Measurements from ENCODE around the gene IGF2BP3.
"Not testable (repeated sequence)": the region's sequence is repeated elsewhere in the genome, so short reads cannot be mapped to it uniquely, and the experiment has no call there.

The IGF2BP3 gene

GRCh38 chr7:23419160-23419559, 51.1 kb downstream of the IGF2BP3 start:
- no peak for DNase-seq

- no peak for DNase-seq
These were observed 52.2 kb downstream of the IGF2BP3 start for GRCh38 chr7:23418046-23418445.

- no peak for DNase-seq
These were observed 55.1 kb downstream of the IGF2BP3 start for GRCh38 chr7:23415198-23415597.

DNA sequence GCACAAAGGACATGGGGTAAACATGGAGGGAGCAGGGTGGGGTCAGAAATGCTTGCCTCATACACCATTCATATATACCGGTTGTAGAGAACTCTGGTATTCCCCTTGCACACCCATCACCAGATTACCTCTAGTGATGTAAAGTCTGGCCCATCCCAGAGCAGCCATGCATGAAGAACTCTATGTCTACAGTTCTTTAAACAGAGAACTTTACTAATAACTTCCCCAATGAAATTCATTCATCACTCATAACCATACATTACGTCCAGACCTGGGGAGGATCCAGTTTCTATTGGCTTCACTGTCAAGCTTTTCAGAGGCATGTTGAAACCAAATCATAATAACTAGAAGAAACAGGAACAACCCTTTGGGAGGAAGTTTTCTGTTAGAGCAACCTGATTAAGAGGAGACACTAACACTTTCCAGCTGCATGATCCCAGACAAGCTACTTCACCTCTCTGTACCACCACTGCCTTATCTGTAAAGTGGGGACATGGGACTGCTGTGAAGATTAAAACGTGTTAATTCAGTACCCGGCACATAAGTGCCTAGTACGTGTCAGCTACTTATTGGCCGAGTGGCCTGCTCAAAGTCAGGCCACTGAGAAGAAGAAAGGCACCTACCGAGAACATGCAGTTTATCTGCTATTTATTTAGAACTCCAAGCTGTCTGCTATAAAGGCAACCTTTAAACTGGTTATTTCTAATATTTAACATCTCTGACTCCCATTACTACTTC, 59.7 kb downstream of the IGF2BP3 start:
- DNase-seq, result peak; percentile 38

DNA sequence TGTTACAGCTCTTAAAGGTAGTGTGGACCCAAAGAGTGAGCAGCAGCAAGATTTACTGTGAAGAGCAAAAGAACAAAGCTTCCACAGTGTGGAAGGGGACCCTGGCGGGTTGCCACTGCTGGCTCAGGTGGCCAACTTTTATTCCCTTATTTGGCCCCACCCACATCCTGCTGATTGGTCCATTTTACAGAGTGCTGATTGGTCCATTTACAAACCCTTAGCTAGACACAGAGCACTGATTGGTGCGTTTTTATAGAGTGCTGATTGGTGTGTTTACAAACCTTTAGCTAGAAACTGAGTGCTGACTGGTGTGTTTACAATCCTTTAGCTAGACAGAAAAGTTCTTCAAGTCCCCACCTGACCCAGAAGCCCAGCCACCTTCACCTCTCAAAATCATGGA, 63.7 kb downstream of the IGF2BP3 start:
- not testable (repeated sequence) for DNase-seq

DNA sequence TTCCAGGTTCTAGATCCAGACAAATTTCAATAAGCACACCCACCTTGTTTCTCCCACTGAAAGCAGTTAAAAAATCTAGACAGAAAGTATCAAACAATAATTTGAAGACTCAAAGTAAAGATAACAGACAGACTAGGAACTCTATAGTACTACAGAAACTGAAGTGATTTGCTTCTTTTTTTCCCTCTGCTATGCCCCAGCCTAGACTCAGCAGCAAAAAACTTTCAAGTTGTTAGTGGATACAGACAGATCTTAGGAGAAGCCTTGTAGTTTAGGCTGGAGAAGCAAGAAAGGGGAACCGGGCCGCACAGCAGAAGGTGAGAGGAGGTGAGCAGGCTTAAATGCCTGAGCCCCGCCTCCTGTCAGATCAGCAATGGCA, 65.1 kb downstream of the IGF2BP3 start:
- no peak for DNase-seq

- no peak for DNase-seq
These were observed 65.6 kb downstream of the IGF2BP3 start for GRCh38 chr7:23404546-23405239.

- no peak for DNase-seq
These were observed 66.3 kb downstream of the IGF2BP3 start for GRCh38 chr7:23403970-23404369.

DNA sequence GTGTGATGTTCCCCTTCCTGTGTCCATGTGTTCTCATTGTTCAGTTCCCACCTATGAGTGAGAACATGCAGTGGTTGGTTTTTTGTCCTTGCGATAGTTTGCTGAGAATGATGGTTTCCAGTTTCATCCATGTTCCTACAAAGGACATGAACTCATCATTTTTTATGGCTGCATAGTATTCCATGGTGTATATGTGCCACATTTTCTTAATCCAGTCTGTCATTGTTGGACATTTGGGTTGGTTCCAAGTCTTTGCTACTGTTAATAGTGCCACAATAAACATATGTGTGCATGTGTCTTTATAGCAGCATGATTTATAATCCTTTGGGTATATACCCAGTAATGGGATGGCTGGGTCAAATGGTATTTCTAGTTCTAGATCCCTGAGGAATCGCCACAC, 72.2 kb downstream of the IGF2BP3 start:
- DNase-seq, result not testable (repeated sequence)

DNA sequence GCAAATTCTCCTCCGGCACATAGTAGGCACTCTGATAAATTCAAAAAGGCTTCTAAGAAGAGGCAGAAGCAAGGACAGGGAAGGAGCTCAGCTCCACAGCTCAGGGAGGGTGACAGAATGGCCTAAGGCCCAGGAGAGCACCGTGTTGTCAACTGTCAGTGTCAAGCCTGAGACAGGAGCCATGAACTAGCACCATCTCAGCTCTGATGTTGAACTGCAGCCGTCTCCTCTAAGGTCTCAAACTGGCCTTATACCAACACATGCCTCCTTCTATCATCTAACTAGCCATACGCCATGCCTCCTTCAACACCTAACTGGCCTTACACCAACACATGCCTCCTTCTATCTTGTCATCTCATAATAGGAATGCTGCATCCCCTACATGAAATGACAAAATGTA, 73.0 kb downstream of the IGF2BP3 start:
- no peak for DNase-seq

GRCh38 chr7:23396222-23397015, 73.9 kb downstream of the IGF2BP3 start:
- no peak for DNase-seq

DNA sequence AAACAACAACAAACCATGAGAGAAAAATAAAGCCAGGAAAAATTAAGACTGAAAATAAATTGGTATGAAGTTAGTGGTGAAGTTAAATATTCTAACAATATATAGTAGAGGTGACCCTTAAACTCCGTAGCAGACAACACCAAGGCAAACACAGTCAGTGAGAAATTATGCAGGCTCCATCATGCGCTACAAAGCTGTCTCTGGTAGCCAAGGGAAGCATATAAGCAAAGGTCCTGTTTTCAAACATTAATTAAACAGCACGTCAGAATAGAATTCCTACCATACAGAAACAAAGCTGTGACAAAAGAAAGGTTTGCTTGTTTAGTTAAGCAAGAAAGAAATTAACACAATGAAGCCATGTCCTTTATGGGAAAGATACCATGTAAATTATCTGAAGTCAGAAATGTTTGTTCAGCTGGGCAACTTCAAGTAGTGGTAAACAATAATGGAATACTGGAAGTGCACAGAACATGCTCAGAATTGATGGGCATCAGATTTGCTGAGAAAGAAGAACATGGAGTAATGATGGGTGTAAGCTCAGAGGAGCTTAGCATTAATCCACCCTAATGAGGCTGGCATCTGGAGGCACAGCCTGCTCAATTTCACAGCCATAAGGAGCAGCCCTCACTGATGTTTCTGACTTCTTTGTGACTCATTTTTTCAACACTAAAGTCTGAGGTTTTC, 75.7 kb downstream of the IGF2BP3 start:
- DNase-seq, result no peak

- DNase-seq, result no peak
These were observed 76.7 kb downstream of the IGF2BP3 start for GRCh38 chr7:23393636-23394035.

GRCh38 chr7:23389701-23390100, 80.6 kb downstream of the IGF2BP3 start:
- DNase-seq, result no peak

DNA sequence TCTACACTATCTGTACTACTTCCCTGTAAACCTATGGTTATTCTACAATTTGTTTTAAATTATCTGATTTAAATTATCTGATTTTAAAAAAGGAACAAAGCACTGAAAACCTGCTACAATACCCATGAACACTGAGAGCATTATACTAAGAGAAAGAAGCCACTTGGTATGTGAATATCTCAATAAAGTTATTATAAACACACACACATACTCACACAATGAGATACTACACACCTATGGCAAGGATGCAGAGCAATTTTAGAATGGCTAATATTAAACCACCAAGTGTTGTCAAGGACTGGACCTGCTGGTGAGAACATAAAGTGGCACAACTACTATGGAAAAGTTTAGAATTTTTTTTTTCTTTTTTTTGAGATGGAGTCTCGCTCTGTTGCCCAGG, 82.7 kb downstream of the IGF2BP3 start:
- DNase-seq, result no peak

DNA sequence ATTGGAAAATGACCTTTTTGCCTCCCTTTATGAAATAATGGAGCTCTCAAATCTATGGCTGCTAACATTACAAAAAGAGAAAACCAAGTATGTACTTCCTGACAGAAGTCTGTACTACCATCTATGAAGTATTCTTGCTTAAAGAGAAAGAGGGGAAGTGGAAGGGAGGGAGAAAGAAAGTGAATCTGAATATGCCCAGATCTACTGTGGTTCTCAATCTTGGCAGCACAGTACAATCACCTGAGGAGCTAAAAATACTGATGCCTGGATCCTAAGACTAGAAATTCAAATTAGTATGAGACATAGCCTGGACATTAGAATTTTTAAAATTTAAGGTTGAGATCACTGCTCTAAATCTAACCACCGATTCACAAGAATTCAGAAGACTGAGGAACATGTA, 85.2 kb downstream of the IGF2BP3 start:
- DNase-seq, result no peak

DNA sequence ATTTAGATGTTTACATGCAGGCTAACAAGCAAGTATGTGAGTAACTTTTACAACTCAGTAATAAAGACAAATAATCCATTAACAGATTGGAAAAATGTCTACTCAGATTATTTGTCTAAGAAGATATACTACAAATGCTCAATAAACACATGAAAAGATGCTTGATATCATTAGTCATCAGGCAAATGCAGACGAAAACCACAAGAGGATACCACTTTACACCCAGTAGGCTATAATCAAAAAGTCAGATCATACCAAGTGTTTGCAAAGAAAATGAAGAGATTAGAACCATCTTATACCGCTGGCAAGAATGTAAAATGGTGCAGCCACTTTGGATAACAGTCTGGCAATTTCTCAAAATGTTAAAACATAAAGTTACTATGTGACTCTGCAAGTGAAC, 87.1 kb downstream of the IGF2BP3 start:
- no peak for DNase-seq

GRCh38 chr7:23380961-23381360, 89.3 kb downstream of the IGF2BP3 start:
- DNase-seq, result no peak

- no peak for DNase-seq
These were observed 89.7 kb downstream of the IGF2BP3 start for GRCh38 chr7:23380556-23380955.

- no peak for DNase-seq
These were observed 91.3 kb downstream of the IGF2BP3 start for GRCh38 chr7:23378996-23379395.

DNA sequence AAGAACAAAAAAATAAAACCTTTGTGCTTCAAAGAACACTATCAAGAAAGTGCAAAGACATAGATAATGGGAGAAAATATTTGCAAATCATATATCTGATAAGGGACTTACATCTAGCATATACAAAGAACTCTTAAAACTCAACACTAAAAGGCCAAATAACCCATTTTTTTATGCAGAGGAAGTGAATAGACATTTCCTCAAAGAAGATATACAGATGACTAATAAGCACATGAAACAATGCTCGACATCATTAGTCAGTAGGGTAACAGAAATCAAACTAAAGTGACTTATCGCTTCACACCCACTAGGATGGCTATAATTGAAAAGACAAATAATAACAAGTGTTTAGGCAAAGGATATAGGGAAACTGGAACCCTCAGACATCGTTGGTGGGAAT, 93.2 kb downstream of the IGF2BP3 start:
- DNase-seq, result no peak

DNA sequence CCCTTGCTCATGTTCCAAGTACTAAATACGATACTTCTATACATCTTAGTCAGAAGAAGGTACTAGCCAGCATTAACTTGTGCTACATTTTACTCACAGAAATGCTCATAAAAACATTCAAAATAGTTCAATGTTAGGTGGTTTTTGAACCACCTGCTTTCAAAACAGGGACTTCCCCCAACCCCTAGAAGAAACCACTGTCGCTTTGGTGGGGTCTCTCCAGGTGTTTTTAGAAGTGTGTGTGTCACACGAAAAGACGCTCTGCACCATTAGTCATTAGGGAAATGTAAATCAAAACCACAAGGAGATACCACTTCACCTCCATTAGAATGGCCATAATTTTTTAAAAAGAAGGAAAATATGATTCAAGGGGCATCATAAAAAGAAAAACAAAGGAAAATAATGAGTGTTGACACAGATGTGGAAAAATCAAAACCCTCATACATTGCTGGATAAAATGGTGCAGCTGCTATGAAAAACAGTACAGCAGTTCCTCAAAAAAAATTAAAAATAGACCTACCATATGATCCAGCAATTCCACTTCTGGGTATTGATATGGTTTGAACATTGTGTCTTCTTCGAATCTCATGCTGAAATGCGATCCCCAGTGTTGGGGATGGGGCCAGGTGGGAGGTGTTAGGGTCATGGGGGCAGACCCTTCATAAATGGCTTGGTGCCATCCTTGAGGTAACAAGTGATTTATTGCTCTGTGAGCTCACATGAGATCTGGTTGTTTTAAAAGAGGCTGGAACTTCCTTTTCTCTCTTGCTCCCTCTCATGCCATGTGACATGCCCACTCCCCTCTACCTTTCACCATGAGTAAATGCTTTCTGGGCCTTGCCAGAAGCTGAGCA, 96.9 kb downstream of the IGF2BP3 start:
- peak; percentile 26 for DNase-seq
